CD4-positive, alpha-beta T cell treated with Interleukin-10 for 1 hour (primary cell): Measurements from ENCODE around the gene ADAMTSL5.
"Not testable (repeated sequence)": the region's sequence is repeated elsewhere in the genome, so short reads cannot be mapped to it uniquely, and the experiment has no call there.

Experiments used
- DNase-seq: peaks from one replicate; pipeline ENCODE4 v3.0.0-alpha.2; 2020

ADAMTSL5 gene

DNA sequence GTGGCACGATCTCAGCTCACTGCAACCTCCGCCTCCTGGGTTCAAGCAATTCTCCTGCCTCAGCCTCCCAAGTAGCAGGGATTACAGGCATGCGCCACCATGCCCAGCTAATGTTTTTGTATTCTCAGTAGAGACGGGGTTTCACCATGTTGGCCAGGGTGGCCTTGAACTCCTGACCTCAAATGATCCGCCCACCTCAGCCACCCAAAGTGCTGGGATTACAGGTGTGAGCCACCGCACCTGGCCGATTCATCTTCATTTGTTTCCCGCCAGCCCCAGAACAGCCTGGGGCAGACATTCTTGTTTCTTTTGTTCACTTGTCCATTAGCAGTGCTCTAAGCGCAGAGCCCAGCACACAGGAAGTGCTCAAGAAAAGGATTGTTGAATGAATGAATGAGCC, 35.8 kb downstream of the ADAMTSL5 start:
- DNase-seq = not testable (repeated sequence)

DNA sequence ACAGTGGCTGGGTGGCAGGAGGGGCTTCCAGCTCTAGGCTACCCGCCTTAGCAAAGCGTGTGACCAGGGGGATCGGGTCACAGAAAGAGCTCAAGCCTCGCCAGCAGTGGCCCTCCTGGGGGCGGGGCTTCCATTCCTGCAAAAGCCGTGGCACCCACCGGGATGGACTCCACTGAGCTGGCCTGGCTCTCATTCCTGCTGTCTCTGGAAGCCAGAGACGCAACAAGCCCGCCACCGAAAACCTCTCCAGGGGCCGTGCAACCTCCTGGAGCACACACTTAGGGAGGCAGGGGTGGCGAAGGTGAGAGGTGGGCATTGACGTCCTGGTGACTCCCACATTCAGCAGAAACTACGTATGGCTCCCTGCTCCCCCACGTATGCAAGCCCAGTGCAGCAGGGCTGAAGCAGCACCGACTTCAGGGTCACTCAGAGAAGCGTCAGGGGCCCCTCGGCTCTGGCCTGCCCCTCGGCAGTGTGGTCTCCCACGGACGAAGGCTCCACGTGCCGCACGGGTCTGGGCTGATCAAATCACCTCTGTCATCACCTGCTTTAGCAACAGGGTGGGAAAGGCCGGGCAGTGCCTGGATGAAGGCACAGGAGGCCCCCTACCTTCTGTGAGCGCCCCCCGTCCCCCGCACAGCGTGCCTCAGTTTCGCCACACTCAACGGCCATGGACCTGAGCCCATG, 36.9 kb downstream of the ADAMTSL5 start:
- no peak for DNase-seq

DNA sequence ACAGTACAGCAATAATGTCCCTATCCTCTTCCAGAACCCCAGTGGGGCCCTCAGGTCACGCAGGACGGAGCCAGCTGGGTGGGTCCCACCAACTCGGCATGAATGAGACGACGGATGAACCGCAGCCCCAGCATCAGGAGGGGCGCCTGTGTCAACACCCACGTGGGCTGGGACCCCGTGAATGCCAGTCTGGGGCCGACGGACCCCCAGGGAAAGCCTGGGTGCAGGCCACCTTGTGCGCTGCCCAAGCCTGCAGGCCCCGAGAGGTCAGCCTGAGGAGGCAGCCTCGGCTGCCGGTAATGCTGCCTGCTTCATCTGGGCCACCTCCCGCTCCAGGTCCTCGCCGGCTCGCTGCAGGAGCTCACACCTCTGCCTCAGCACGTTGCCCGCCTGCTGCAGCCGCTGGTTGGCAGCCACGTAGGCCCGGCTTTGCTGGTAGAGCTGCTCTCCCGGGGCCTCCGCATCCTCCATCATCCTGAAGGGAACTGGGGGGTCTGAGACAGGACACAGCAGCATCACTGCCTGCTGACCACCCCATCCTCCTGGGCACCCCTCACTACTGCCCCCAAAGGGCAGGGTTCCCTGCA, 38.0 kb downstream of the ADAMTSL5 start:
- no peak for DNase-seq

DNA sequence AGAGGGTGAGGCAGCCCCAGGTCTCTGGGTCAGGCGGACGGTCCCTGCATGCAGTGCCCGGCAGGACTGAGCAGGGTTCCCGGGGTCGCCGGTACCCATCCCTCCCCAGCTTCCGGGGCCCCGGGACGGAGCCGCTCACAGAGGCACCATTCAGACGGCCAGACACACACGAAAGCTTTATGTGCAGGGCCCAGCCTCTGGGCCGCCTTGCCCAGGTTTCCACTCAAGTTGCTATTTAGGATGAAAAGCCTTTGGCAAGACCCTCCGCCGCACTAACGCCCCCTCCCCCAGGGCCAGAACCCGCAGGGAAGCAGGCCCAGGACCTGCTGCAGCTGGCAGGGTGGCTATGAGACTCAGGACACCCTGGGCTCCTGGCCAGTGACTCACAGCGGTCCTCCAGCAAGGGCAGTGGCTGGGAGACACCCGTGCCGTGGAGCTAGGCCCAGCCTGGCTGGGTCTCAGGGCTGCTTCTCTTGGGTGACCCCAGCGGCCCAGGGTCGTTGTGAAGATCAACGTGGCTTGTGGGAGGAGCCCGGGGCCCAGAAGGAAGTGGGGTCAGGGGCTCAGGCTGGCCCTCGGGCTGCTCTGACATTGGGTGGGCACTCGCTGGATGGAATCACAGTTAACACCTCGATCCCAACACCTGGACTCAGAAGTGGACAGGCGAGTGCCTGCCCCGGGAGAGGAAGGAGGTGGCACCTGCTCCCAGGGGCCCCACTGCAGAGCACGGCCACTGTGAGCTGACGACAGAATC, 38.6 kb downstream of the ADAMTSL5 start:
- DNase-seq = no peak

DNA sequence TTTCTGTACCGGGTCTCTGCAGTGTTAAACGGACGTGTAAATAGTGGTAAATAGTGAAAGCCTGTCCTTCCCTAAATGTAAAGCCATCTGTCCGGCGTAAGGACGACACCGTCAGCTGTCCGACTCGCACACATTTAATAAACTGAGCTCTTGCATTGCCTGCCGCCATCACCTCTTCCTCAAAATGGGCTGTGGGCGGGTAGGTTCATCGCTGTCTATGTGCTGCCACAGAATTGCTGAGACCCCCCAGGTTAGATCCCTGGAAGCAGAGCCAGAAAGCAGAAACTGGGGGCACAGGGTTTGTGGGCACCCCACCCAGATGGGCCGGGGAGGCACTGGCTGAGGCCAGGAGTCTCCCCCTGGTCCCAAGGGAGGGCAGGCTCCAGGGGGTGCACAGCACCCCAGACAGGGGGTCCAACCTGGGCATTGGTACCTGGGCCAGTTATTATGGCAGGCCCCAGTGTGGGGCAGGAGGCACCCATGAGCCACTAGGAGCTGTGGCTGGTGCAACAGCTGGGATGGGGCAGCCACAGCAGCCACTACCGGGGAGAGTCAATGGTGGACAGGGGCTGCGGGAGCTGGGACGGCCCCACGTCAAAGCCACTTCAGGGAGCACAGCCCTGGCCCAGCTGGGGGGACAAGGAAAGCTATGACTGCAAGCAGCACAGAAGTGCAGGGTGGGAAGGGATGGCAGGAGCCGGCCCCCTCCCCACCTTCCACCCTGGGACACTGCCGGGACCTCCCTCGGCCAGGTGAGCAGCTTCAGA, 39.6 kb downstream of the ADAMTSL5 start:
- no peak for DNase-seq

DNA sequence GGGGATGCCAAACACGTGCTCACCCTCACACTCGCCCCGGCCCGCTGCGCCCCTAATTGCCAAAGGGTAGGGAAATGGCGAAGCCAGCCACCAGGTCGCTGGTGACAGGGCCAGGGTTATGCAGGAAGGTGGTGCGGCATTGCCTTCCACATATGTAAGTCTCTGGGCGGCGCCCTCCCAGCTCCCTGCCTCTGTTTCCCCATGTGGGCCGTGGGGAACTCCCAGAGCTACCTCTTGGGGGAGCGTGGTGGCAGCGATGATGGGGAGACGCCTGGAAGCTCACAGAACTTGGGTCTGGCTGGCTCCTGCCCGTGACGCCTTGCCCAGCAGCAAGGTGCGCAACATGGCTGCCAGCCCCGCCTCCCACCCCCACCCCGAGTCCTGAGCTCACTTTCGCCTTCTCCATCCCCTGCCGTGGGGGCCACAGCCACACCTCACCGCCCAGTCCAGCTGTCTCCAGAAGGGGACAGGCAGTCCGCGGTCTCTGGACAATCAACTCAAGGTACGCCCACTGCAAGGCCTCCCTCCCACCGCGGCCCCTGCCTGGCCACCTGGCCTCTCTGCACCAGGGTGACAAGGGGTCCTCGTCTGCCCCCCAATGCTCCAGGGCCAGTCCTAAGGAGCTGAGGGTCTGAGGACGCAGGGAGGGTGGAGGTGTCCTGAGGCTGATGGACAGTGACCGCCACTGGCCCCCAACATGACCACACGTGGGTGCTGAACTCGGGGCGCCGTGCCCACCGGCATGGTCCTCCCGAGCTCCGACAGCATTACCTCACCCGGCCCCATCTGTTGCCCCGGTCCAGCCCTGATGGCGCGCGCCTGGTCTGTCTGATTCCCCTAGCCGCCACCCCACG, 40.4 kb downstream of the ADAMTSL5 start:
- no peak for DNase-seq

DNA sequence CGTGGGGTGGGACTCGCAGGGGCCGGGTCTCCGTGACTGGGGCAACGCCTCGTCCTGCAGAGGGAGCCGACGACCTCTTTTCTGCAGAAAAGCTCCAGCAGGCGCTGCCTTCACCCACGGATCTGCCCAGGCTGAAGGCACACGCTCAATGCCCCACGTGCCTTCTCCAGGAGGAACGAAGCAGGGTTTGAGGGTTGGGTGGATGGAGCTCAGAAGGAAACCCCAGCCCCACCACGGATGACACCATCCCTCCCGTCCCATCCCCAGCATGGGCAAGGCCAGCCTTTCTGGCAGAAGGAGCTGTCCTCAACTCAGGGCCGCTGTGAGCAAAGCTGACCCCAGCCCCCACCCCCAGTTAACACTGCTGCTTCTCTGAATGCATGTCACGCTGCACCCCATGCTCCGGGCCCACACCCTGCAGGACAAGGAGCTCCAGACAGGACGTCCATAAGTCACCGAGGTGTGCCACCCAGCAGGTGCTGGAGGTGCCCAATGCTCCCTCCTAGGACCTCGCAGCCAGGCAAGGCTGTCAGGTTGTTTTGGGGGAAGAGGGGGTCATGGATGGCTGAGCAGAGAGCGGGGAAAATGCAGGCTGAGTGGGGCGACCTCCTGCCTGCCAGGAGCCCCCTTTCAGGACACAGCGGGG, 41.2 kb downstream of the ADAMTSL5 start:
- DNase-seq = peak; percentile 40

DNA sequence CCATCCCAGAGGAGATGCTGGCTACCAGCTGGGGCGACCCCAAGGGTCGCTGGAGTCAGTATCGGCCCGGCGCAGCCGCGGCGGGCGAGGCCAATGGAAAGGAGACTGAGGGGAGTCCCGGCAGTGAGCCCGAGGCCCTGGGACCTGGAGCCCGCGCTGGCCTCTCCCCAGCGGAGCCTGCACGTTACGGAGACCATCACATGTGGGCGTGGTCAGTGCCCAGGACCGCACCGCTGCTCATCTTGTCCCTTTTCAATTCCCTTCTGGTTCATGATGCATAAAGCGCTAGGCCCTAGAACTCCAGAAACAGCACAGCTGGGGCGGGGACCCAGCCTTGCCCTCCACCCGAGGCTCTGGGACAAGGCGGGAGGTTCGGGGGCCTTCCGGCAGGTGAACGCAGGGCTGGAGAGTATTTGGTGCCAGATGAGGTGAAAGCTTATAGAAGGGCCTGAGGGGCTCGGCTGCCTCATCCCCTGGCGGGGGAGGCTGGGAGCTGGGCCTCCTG, 41.8 kb downstream of the ADAMTSL5 start:
- DNase-seq = no peak

DNA sequence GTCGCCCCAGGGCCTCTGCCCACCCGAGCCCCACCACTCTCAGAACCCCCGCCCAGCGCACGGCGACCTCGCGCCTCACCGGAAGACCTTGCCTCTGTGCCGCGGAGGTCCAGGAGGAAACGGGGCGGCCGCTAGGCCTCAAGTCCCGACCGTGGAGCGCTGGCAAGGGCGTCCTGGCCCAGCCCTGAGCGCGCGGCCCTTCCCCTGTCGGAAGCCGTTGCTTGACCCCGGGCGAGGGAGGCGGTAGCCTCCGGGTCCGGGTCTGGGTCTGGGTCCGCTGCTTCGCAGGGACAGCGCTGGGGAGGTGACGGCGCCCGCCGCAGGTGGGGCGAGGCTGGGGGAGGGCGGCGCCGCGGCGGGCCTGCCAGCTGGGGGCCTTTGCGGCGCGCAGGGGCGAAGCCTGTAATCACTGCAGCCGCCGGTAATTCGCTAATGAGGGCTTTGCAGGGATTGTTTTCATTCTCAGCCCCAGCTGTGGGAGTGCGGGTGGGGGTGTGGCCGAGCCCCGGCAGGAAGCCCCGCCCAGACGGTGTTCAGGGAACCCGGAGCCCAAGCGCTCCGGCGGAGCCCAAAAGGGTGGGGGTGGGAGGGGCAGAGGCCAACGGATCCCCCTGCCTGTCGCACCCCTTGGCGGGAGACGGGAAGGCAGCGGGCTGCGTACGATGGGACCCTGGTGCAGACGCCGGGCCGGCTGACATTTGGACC, 42.4 kb downstream of the ADAMTSL5 start:
- DNase-seq = peak; percentile 79

DNA sequence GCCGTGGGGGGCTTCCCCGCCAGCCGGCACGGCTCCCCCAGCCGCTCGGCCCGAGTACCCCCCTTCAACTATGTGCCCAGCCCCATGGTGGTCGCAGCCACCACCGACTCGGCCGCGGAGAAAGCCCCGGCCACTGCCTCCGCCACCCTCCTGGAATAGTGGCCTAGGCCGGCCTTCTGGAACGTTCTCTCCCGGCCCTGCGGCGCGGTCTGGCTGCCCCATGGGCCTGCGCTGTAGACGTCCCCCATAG, 42.8 kb downstream of the ADAMTSL5 start:
- DNase-seq = no peak

DNA sequence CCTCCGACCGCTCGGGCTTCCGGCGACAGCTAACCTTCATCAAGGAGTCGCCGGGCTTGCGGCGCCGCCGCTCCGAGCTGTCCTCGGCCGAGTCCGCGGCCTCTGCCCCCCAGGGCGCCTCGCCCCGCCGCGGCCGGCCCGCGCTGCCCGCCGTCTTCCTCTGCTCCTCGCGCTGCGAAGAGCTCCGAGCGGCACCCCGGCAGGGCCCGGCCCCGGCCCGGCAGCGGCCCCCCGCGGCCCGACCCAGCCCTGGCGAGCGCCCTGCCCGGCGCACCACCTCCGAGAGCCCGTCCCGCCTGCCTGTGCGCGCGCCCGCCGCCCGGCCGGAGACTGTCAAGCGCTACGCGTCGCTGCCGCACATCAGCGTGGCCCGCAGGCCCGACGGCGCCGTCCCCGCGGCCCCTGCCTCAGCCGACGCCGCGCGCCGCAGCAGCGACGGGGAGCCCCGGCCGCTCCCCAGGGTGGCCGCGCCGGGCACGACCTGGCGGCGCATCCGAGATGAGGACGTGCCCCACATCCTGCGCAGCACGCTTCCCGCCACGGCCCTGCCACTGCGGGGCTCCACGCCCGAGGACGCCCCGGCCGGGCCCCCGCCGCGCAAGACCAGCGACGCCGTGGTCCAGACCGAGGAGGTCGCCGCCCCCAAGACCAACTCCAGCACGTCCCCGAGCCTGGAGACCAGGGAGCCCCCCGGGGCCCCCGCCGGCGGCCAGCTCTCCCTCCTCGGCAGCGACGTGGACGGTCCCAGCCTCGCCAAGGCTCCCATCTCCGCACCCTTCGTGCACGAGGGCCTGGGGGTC, 43.4 kb downstream of the ADAMTSL5 start:
- no peak for DNase-seq

DNA sequence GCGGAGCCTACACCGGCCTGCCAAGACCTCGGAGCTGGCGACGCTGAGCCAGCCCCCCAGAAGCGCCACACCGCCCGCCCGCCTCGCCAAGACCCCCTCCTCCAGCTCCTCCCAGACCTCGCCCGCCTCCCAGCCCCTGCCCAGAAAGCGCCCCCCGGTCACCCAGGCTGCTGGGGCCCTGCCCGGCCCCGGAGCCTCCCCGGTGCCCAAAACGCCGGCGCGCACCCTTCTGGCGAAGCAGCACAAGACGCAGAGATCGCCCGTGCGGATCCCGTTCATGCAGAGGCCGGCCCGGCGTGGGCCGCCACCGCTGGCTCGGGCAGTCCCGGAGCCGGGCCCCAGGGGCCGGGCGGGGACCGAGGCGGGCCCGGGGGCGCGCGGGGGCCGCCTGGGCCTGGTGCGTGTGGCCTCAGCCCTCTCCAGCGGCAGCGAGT, 44.0 kb downstream of the ADAMTSL5 start:
- DNase-seq = no peak

DNA sequence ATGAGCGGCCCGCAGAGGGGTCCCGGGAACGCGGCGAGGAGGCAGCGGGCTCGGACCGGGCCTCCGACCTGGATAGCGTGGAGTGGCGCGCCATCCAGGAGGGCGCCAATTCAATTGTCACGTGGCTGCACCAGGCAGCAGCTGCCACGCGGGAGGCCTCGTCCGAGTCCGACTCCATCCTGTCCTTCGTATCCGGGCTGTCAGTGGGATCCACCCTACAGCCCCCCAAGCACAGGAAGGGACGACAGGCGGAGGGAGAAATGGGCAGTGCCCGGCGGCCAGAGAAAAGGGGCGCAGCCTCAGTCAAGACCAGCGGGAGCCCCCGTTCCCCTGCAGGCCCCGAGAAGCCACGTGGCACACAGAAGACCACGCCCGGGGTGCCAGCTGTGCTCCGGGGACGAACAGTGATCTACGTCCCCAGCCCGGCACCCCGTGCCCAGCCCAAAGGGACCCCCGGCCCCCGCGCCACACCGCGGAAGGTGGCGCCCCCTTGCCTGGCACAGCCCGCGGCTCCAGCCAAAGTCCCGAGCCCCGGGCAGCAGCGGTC, 44.5 kb downstream of the ADAMTSL5 start:
- DNase-seq = no peak

DNA sequence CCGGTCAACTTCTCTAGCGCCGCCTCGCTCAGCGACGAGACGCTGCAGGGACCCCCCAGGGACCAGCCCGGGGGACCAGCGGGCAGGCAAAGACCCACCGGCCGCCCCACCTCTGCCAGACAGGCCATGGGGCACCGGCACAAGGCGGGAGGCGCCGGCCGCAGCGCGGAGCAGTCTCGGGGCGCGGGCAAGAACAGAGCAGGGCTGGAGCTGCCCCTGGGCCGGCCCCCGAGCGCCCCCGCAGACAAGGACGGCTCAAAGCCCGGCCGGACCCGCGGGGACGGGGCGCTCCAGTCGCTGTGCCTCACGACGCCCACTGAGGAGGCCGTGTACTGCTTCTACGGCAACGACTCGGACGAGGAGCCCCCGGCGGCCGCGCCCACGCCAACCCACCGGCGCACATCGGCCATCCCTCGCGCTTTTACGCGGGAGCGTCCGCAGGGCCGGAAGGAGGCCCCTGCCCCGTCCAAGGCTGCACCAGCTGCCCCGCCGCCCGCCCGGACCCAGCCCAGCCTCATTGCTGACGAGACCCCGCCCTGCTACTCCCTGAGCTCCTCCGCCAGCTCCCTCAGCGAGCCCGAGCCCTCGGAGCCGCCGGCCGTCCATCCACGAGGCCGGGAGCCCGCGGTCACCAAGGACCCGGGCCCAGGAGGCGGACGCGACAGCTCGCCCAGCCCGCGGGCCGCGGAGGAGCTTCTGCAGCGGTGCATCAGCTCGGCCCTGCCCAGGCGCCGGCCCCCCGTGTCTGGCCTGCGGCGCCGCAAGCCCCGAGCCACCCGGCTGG, 45.1 kb downstream of the ADAMTSL5 start:
- DNase-seq = no peak

DNA sequence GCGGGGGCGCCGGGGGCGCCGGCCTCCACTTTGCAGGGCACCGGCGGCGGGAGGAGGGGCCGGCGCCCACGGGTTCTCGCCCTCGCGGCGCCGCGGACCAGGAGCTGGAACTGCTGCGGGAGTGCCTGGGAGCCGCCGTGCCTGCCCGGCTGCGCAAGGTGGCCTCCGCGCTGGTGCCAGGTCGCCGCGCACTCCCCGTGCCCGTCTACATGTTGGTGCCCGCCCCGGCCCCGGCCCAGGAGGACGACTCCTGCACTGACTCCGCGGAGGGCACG, 45.7 kb downstream of the ADAMTSL5 start:
- DNase-seq = no peak

DNA sequence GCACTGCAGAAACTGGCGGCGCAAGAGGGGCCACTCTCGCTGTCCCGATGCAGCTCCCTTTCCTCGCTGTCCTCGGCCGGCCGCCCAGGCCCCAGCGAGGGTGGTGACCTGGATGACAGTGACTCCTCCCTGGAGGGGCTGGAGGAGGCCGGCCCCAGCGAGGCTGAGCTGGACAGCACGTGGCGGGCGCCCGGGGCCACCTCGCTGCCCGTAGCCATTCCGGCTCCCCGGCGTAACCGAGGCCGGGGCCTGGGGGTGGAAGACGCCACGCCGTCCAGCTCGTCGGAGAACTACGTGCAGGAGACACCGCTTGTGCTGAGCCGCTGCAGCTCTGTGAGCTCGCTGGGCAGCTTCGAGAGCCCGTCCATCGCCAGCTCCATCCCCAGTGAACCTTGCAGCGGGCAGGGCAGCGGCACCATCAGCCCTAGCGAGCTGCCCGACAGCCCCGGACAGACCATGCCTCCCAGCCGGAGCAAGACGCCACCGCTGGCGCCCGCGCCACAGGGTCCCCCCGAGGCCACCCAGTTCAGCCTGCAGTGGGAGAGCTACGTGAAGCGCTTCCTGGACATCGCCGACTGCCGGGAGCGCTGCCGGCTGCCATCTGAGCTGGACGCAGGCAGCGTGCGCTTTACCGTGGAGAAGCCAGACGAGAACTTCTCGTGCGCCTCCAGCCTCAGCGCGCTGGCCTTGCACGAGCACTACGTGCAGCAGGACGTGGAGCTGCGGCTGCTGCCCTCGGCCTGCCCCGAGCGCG, 46.2 kb downstream of the ADAMTSL5 start:
- DNase-seq = no peak

DNA sequence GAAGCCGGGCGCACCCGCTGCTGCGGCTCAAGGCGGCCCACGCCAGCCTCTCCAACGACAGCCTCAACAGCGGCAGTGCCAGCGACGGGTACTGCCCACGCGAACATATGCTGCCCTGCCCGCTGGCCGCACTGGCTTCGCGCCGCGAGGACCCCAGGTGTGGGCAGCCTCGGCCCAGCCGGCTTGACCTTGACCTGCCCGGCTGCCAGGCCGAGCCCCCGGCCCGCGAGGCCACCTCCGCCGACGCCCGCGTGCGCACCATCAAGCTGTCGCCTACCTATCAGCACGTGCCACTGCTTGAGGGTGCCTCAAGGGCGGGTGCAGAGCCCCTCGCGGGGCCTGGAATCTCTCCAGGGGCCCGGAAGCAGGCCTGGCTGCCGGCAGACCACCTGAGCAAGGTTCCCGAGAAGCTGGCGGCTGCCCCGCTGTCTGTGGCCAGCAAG, 46.8 kb downstream of the ADAMTSL5 start:
- no peak for DNase-seq

DNA sequence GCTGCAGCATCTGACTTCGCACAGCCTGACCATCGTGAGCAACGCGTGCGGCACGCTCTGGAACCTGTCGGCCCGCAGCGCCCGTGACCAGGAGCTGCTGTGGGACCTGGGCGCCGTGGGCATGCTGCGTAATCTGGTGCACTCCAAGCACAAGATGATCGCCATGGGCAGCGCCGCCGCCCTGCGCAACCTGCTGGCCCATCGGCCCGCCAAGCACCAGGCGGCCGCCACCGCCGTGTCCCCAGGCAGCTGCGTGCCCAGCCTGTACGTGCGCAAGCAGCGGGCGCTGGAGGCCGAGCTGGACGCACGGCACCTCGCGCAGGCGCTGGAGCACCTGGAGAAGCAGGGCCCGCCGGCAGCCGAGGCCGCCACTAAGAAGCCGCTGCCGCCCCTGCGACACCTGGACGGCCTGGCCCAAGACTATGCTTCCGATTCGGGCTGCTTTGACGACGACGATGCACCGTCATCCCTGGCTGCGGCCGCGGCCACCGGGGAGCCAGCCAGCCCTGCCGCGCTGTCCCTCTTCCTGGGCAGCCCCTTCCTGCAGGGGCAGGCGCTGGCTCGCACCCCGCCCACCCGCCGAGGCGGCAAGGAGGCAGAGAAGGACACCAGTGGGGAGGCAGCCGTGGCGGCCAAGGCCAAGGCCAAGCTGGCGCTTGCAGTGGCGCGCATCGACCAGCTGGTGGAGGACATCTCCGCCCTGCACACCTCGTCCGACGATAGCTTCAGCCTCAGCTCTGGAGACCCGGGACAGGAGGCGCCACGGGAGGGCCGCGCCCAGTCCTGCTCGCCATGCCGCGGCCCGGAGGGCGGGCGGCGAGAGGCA, 47.4 kb downstream of the ADAMTSL5 start:
- DNase-seq = peak; percentile 40
